Heart right ventricle (tissue), 16 donors: Measurements from ENCODE around the gene AFG3L2. TPM values are rescaled to one million over a fixed set of nuclear protein-coding genes. Genes with fewer than 3 reads are reported as not detected.

ENCODE experiments used
- ATAC-seq, 8 donors: fragments of 200-7000 bp; cut with Tn5 transposase; one replicate each; pipeline ENCODE4 v1.9.1; 2020; ENCODE audit warnings: mild to moderate bottlenecking in 8 of 8, moderate library complexity in 8 of 8, moderate number of reproducible peaks in 1 of 8
- DNase-seq, 2 donors: peaks; one replicate each; pipeline ENCODE4 v3.0.0-alpha.2; 2020
- H3K27ac ChIP-seq, 10 donors: fragments of 200-600 bp; sonication (generic) in 2 of 10; one replicate each; pipeline versions ENCODE4 v1.5.0 to v1.8.0; 2020 to 2022; ENCODE audit warnings: mild to moderate bottlenecking in 3 of 10
- H3K27me3 ChIP-seq, 7 donors: fragments of 200-600 bp; one replicate each; pipeline ENCODE4 v1.8.0; 2021 to 2022; ENCODE audit warnings: mild to moderate bottlenecking in 2 of 7
- H3K36me3 ChIP-seq, 9 donors: fragments of 200-600 bp; sonication (generic) in 1 of 9; one replicate each; pipeline versions ENCODE4 v1.5.0 to v1.8.0; 2020 to 2022; ENCODE audit warnings: mild to moderate bottlenecking in 2 of 9
- H3K4me1 ChIP-seq, 9 donors: fragments of 200-600 bp; sonication (generic) in 1 of 9; one replicate each; pipeline versions ENCODE4 v1.5.0 to v1.8.0; 2020 to 2022; ENCODE audit warnings: mild to moderate bottlenecking in 4 of 9
- H3K4me3 ChIP-seq, 10 donors: fragments of 200-600 bp; sonication (generic) in 2 of 10; one replicate each; pipeline versions ENCODE4 v1.5.0 to v1.8.0; 2020 to 2022; ENCODE audit warnings: mild to moderate bottlenecking in 7 of 10, moderate library complexity in 2 of 10
- H3K9me3 ChIP-seq, 11 donors: fragments of 200-600 bp in 10 of 11; sonication (generic) in 2 of 11; one replicate each; pipeline versions ENCODE4 v1.5.0 to v1.8.0; 2013 to 2022; ENCODE audit warnings: mild to moderate bottlenecking in 2 of 11, control low read depth in 1 of 11, moderate library complexity in 1 of 11
- CTCF ChIP-seq, 9 donors: fragments of 200-600 bp; sonication (generic) in 2 of 9; IDR thresholded peaks; one replicate each; pipeline versions ENCODE4 v1.5.0 to v1.8.0; 2021 to 2022; ENCODE audit warnings: antibody characterized with exemption in 9 of 9, mild to moderate bottlenecking in 5 of 9, moderate library complexity in 1 of 9
- WGBS, 2 donors: extraction: QIAGEN DNeasy Blood & Tissue Kit; methylation state at CpG; one replicate each; pipeline ENCODE4 v1.1.7; 2013; ENCODE audit warnings: inconsistent platforms in 1 of 2; 5-methylcytosine and 5-hydroxymethylcytosine counted together
- intact Hi-C, 10 donors: fragments of 100-400 bp; cut with DNase I; formaldehyde crosslinking; loops; one replicate each; pipeline versions ENCODE4 v1.11.1 to v1.14.2; 2022
- polyA plus RNA-seq, 2 donors: library from polyadenylated mRNA; stranded (reverse); fragments of 200-250 nt; gene quantifications; one replicate each; pipeline ENCODE4 v1.2.3, GENCODE V29; 2013
- total RNA-seq, 10 donors: library from RNA; stranded (reverse); fragmentation: NEBNext Ultra II Directional in 3 of 10; extraction: Animal tissue kit (Norgen Biotek cat#: 25700) in 3 of 10; gene quantifications; one replicate each; pipeline versions ENCODE4 v1.2.1 to v1.2.4, GENCODE V29; 2021 to 2023
- donor health status: Arrhythmogenic right ventricular cardiomyopathy.
- donor health status: ischemic (EF 13 %, LVEDD 7.1; RV severe dilation, severe dysfunction).
- donor health status: healthy with polysubstance abuse.
- donor health status: DM: no; HTN: yes; CAD: no.
- donor health status: DM: no; HTN: no; CAD: no.
- donor health status: ischemic (EF 25% LVEDD 6.9; RV normal size, moderate dysfunction).
- donor health status: ischemic (EF 25% LVEDD 5.7; RV mildly dilated, moderate dysfunction).
- donor health status: healthy.
- donor health status: DM: yes; HTN: yes; CAD: no.
- donor health status: Ischemic cardiomyopathy.
- donor health status: ischemic (EF 35%, LVEDD 5.7; RV mildly dilated, moderate dysfunction).
- donor health status: nonischemic (EF 11% LVEDD 7.7; RV severe dilation, severe dysfunction).
- donor health status: DM: yes; HTN: yes; CAD: no.
- donor health status: PGD.
- donor health status: ischemic (EF 29% LVEDD 5.4; RV normal size, mild dysfunction).
- donor health status: nonischemic (EF 23%, LVEDD 6.1; RV moderate dilation, normal function).

The AFG3L2 gene
- total and polyA plus RNA-seq, 12 donors = 48.1 to 176 (median 142) TPM

- DNase-seq (no peak), ATAC-seq (no peak)
- intact Hi-C loops = loop anchor here in 1 of 10 donors (10.0 kb wide), 1 partner anchor 51 kb away; no protein-coding TSS in a partner anchor
- no peak for TF ChIP-seq CTCF (IDR thresholded peaks at IDR 0.05)
- Histone ChIP-seq H3K36me3 (no peaks in the 10 kb centered on the region), H3K9me3 (no peaks in the 10 kb centered on the region), H3K27me3 (peaks cover 0 to 35% (median 10%) of the 10 kb centered on the region in 7 donors), H3K27ac (peak overlapping the region in 1 of 10 donors; percentile 26), H3K4me3 (no peak overlapping the region), H3K4me1 (peaks cover 0 to 20% (median 11%) of the 10 kb centered on the region in 9 donors)
- 61 to 66% methylated on average over 6 of the region's 6 CpGs for WGBS, 2 donors
Measured at GRCh38 chr18:12403601-12404506, 26.8 kb upstream of the AFG3L2 start.

- ATAC-seq (no peak), DNase-seq (no peak)
- WGBS, 2 donors = 78 to 85% methylated on average over 9 of the region's 9 CpGs
- H3K4me1 ChIP-seq = peaks cover 0 to 6% (median 0%) of the 10 kb centered on the region in 9 donors
- H3K27ac ChIP-seq = no peak overlapping the region
- peaks cover 0 to 33% (median 10%) of the 10 kb centered on the region in 7 donors for H3K27me3 ChIP-seq
- no peak overlapping the region for H3K4me3 ChIP-seq
- no peak for TF ChIP-seq CTCF (IDR thresholded peaks at IDR 0.05)
- intact Hi-C loops = loop anchor here in 1 of 10 donors (10.0 kb wide), 1 partner anchor 53 kb away; no protein-coding TSS in a partner anchor
- H3K9me3 ChIP-seq = no peaks in the 10 kb centered on the region
- no peaks in the 10 kb centered on the region for H3K36me3 ChIP-seq
Measured at GRCh38 chr18:12401881-12402280, 24.9 kb upstream of the AFG3L2 start.

- no peak for DNase-seq
- Histone ChIP-seq H3K36me3 (no peaks in the 10 kb centered on the region), H3K4me3 (no peak overlapping the region), H3K27me3 (peaks cover 0 to 8% (median 3%) of the 10 kb centered on the region in 7 donors), H3K27ac (no peak overlapping the region), H3K9me3 (no peaks in the 10 kb centered on the region), H3K4me1 (peaks cover 0 to 5% (median 0%) of the 10 kb centered on the region in 9 donors)
- WGBS, 2 donors = 96 to 97% methylated on average over 5 of the region's 5 CpGs
- intact Hi-C loops = loop anchor here in 1 of 10 donors (10.0 kb wide), 1 partner anchor 86 kb away; no protein-coding TSS in a partner anchor
- no peak for TF ChIP-seq CTCF (IDR thresholded peaks at IDR 0.05)
- ATAC-seq = no peak
Measured at GRCh38 chr18:12399231-12399630, 22.2 kb upstream of the AFG3L2 start.

- Histone ChIP-seq H3K9me3 (no peaks in the 10 kb centered on the region), H3K4me1 (peaks cover 0 to 5% (median 0%) of the 10 kb centered on the region in 9 donors), H3K27ac (no peak overlapping the region), H3K36me3 (no peaks in the 10 kb centered on the region), H3K27me3 (peaks cover 0 to 4% (median 0%) of the 10 kb centered on the region in 7 donors), H3K4me3 (no peak overlapping the region)
- no peak for ATAC-seq
- WGBS, 2 donors = 57 to 60% methylated on average over 5 of the region's 5 CpGs
- no peak for TF ChIP-seq CTCF (IDR thresholded peaks at IDR 0.05)
- intact Hi-C loops = loop anchor here in 1 of 10 donors (10.0 kb wide), 1 partner anchor 86 kb away; no protein-coding TSS in a partner anchor
- no peak for DNase-seq
Measured at GRCh38 chr18:12398625-12399024, 21.6 kb upstream of the AFG3L2 start.
